T-cell (primary cell): ENCODE results near the gene SNRPD2. TPM values are rescaled to one million over a fixed set of nuclear protein-coding genes. Genes with fewer than 3 reads are reported as not detected.

Source experiments
- ATAC-seq, 4 experiments: fragments of 200-7000 bp in 3 of 4; fragments of 150-1000 bp in 1 of 4; cut with Tn5 transposase; replicated peaks in 1 of 4; 1 replicate in 3 of 4; 2 replicates in 1 of 4; pipeline ENCODE4 v1.10.0; 2021; ENCODE audit warnings: moderate library complexity in 3 of 4, mild to moderate bottlenecking in 2 of 4, moderate number of reproducible peaks in 1 of 4
- CTCF ChIA-PET, 2 donors: fragments of 300-600 bp; sonication (Branson Sonifier 250); formaldehyde crosslinking; loops; one replicate each; lab custom pipeline; 2022; ENCODE audit warnings: antibody characterized with exemption in 2 of 2; lab: Charles Lee
- POLR2A ChIA-PET, 2 donors: fragments of 300-600 bp; sonication (Branson Sonifier 250); formaldehyde crosslinking; loops; one replicate each; lab custom pipeline; 2022; ENCODE audit warnings: antibody characterized with exemption in 2 of 2; lab: Charles Lee
- DNase-seq, 35 experiments: peaks; one replicate each; pipeline versions ENCODE4 v3.0.0 to v3.0.0-alpha.2; 2013 to 2023
- H3K27ac ChIP-seq: one replicate; pipeline ENCODE4 v1.5.1; 2013; ENCODE audit warnings: low read length
- H3K27me3 ChIP-seq, 2 experiments: replicated peaks in 1 of 2; 1 replicate in 1 of 2; 2 replicates in 1 of 2; pipeline versions ENCODE4 v1.6.1 to v1.7.0; 2013; ENCODE audit warnings: low read length in 1 of 2, mixed read lengths in 1 of 2; ENCODE audit not compliant: control insufficient read depth in 2 of 2, insufficient read depth in 2 of 2; ENCODE audit errors: extremely low read depth in 1 of 2
- H3K36me3 ChIP-seq, 2 donors: 1 replicate in 1 of 2; 2 replicates in 1 of 2; pipeline versions ENCODE4 v1.6.1 to v1.7.0; 2013; ENCODE audit warnings: low read length in 1 of 2; ENCODE audit not compliant: control insufficient read depth in 2 of 2, insufficient read depth in 1 of 2; ENCODE audit errors: extremely low read depth in 1 of 2
- H3K4me1 ChIP-seq, 2 experiments: 1 replicate in 1 of 2; 2 replicates in 1 of 2; pipeline versions ENCODE4 v1.6.1 to v1.7.0; 2013; ENCODE audit warnings: low read length in 2 of 2, mixed read lengths in 1 of 2; ENCODE audit not compliant: insufficient read depth in 2 of 2, control insufficient read depth in 1 of 2; ENCODE audit errors: extremely low read depth in 1 of 2
- H3K4me3 ChIP-seq, 2 donors: 1 replicate in 1 of 2; 2 replicates in 1 of 2; pipeline versions ENCODE4 v1.5.1 to v1.7.0; 2013; ENCODE audit warnings: mild to moderate bottlenecking in 2 of 2, low read length in 1 of 2, moderate library complexity in 1 of 2; ENCODE audit not compliant: control insufficient read depth in 1 of 2; ENCODE audit errors: extremely low read depth in 1 of 2
- H3K9me3 ChIP-seq: 2 replicates; pipeline ENCODE4 v1.7.0; 2013
- H3K27ac Mint-ChIP-seq, 2 donors: one replicate each; pipeline ENCODE4 v1.8.0; 2020 to 2021; ENCODE audit warnings: mild to moderate bottlenecking in 2 of 2, mixed read lengths in 2 of 2
- H3K27me3 Mint-ChIP-seq, 2 donors: one replicate each; pipeline ENCODE4 v1.8.0; 2021 to 2022; ENCODE audit warnings: mixed read lengths in 2 of 2
- H3K36me3 Mint-ChIP-seq: one replicate; pipeline ENCODE4 v1.8.0; 2021; ENCODE audit warnings: mixed read lengths
- H3K4me1 Mint-ChIP-seq, 3 donors: one replicate each; pipeline ENCODE4 v1.8.0; 2020 to 2022; ENCODE audit warnings: mixed read lengths in 3 of 3, mild to moderate bottlenecking in 1 of 3
- H3K4me3 Mint-ChIP-seq, 3 donors: one replicate each; pipeline ENCODE4 v1.8.0; 2020 to 2022; ENCODE audit warnings: mild to moderate bottlenecking in 3 of 3, mixed read lengths in 3 of 3, moderate library complexity in 3 of 3
- H3K9me3 Mint-ChIP-seq, 3 donors: one replicate each; pipeline ENCODE4 v1.8.0; 2020 to 2022; ENCODE audit warnings: mixed read lengths in 3 of 3
- WGBS: methylation state at CpG from one replicate; pipeline ENCODE4 v1.1.5; 2013; ENCODE audit warnings: missing lambda C conversion rate; ENCODE audit not compliant: insufficient coverage; 5-methylcytosine and 5-hydroxymethylcytosine counted together
- total RNA-seq, 35 experiments: library from RNA in 6 of 35; stranded (reverse) in 6 of 35; fragments of 120-200 nt in 1 of 35; gene quantifications; one replicate each; pipeline versions ENCODE4 v1.2.1 to v1.2.4 and lab custom pipeline; 2013 to 2026

Gene SNRPD2
- total RNA-seq, 5 donors from 2014 or later (not counting 1 experiment from before 2014, with no cell fraction given): 375 to 450 (median 395) TPM

DNA sequence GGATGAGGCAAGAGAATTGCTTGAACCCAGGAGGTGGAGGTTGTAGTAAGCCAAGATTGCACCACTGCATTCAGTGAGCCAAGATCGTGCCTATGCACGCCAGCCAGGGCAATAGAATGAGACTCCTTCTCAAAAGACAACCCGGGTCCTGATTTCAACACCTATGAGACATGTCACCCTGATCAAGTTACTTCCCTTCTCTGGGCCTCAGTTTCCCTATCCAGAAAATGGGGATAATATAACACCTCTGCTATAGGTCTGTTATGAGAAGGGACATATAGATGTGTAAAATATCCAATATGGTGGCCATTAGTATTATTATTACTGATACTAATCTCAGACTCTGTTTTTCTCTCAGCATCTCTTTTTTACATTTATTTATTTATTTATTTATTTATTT, 36.7 kb downstream of the SNRPD2 start:
- Histone ChIP-seq H3K9me3 (no peaks in the 10 kb centered on the region), H3K27ac (no peak overlapping the region), H3K4me3 (no peak overlapping the region), H3K27me3 (peaks cover 0 to 19% of the 10 kb centered on the region in 2 experiments), H3K4me1 (no peaks in the 10 kb centered on the region), H3K36me3 (no peaks in the 10 kb centered on the region)
- H3K9me3 Mint-ChIP-seq: no peaks in the 10 kb centered on the region
- H3K4me3 Mint-ChIP-seq: no peak overlapping the region
- no peaks in the 10 kb centered on the region for H3K36me3 Mint-ChIP-seq
- peaks cover 0 to 2% of the 10 kb centered on the region in 2 donors for H3K27me3 Mint-ChIP-seq
- DNase-seq: no peak
- ATAC-seq: no peak
- WGBS: 100% methylated on average over 1 of the region's 3 CpGs
- H3K27ac Mint-ChIP-seq: no peak overlapping the region
- CTCF ChIA-PET: no interaction called here
- POLR2A ChIA-PET: interaction anchor here in 1 of 2 donors (0.7 kb wide), 1 partner anchor 9 kb away, joined by 4 read pairs; no protein-coding TSS in a partner anchor
- H3K4me1 Mint-ChIP-seq: no peaks in the 10 kb centered on the region

DNA sequence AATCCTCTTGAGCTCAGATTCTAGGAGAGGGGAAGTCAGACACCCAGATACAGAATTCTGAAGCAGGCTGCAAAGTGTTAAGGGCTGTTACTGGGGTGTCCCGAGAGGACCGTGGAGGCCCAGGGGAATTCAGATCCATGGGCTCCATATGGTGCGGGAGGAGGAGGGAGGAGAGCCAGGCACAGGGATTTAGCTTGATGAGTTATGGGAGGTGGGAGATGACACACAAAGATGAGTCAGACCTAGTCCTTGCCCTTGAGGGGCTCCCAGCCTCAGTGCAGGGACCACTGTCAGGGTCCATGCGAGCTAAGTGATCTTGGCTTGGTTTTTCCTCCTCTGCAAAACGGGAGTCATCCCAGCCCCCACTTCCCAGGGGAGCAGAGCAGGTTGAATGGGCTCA, 38.1 kb downstream of the SNRPD2 start:
- H3K27ac Mint-ChIP-seq: no peak overlapping the region
- whole genome bisulfite sequencing: 81% methylated on average over 5 of the region's 5 CpGs
- DNase-seq: no peak
- ChIA-PET CTCF (no interaction called here), POLR2A (no interaction called here)
- Histone ChIP-seq H3K27me3 (peaks cover 0 to 15% of the 10 kb centered on the region in 2 experiments), H3K4me3 (no peak overlapping the region), H3K9me3 (no peaks in the 10 kb centered on the region), H3K27ac (no peak overlapping the region), H3K36me3 (no peaks in the 10 kb centered on the region), H3K4me1 (no peaks in the 10 kb centered on the region)
- H3K9me3 Mint-ChIP-seq: no peaks in the 10 kb centered on the region
- no peak for ATAC-seq
- no peaks in the 10 kb centered on the region for H3K27me3 Mint-ChIP-seq
- H3K4me3 Mint-ChIP-seq: no peak overlapping the region
- no peaks in the 10 kb centered on the region for H3K4me1 Mint-ChIP-seq
- no peaks in the 10 kb centered on the region for H3K36me3 Mint-ChIP-seq

DNA sequence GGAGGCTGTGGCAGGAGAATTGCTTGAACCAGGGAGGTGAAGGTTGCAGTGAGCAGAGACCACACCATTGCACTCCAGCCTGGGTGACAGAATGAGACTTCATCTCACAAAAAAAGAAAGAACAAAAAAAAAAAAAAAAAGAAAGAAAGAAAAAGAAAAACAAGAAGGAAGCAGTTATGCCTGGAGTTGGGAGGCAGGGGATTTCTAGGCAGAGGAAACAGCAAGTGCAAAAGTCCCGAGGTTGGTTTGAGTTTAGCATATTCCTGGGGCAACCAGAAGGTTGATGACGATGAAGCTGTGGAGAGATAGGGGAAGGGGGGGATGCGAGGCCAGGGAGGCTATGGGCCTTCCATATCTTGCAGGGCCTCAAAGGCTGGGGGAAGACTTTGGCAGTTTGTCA, 41.0 kb downstream of the SNRPD2 start:
- DNase-seq (no peak), ATAC-seq (no peak)
- peaks cover 0 to 14% of the 10 kb centered on the region in 2 experiments for H3K27me3 ChIP-seq
- Mint-ChIP-seq H3K27ac (no peak overlapping the region), H3K4me1 (peaks cover 7 to 9% (median 8%) of the 10 kb centered on the region in 3 donors), H3K9me3 (no peaks in the 10 kb centered on the region), H3K36me3 (no peaks in the 10 kb centered on the region), H3K27me3 (peaks cover 0 to 4% of the 10 kb centered on the region in 2 donors), H3K4me3 (no peak overlapping the region)
- no peak overlapping the region for H3K27ac ChIP-seq
- WGBS: 57% methylated on average over 3 of the region's 3 CpGs
- no peaks in the 10 kb centered on the region for H3K36me3 ChIP-seq
- POLR2A ChIA-PET: interaction anchor here in 1 of 2 donors (0.7 kb wide), 2 partner anchors 1833 to 1864 kb away, joined by 3 to 7 read pairs; partner anchors contain the start of gene KPTN
- H3K4me3 ChIP-seq: no peak overlapping the region
- H3K9me3 ChIP-seq: no peaks in the 10 kb centered on the region
- CTCF ChIA-PET: interaction anchor here in 1 of 2 donors (0.6 kb wide), 1 partner anchor 21 kb away, joined by 4 read pairs; no protein-coding TSS in a partner anchor
- H3K4me1 ChIP-seq: peaks cover 0 to 9% of the 10 kb centered on the region in 2 experiments

DNA sequence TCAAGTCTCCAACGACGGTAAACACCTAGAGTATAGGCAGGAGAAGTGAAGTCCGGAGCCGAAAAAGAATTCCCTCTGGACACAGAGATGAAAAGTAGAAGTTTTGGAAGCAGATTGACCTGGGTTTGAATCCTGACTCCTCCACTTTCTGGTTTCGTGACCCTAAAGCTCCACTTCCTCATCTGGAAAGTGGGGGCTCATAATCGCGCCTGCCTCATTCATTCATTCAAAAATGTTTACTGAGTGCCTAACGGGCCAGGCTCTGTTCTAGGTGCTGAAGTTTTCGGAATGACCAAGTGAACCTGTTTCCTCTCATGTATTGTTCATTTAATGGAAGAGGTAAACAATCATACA, 45.4 kb downstream of the SNRPD2 start:
- Histone ChIP-seq H3K9me3 (no peaks in the 10 kb centered on the region), H3K36me3 (no peaks in the 10 kb centered on the region), H3K4me3 (peak overlapping the region; percentile 47 to 52), H3K4me1 (peaks cover 4 to 44% of the 10 kb centered on the region in 2 experiments), H3K27me3 (peaks cover 0 to 12% of the 10 kb centered on the region in 2 experiments), H3K27ac (no peak overlapping the region)
- Mint-ChIP-seq H3K36me3 (no peaks in the 10 kb centered on the region), H3K9me3 (no peaks in the 10 kb centered on the region), H3K4me1 (peaks cover 29 to 34% (median 34%) of the 10 kb centered on the region in 3 donors), H3K27me3 (peaks cover 0 to 4% of the 10 kb centered on the region in 2 donors), H3K27ac (peak overlapping the region in 1 of 2 donors; percentile 34), H3K4me3 (peak overlapping the region; percentile 73 to 78 (median 75))
- ChIA-PET POLR2A (interaction anchor here (0.6 to 1.6 kb wide), 4 partner anchors 8 to 189 kb away, joined by 3 to 6 read pairs (median 4); partner anchors contain the start of gene GIPR (in 1 of the 2)), CTCF (interaction anchor here in 1 of 2 donors (0.7 to 1.8 kb wide), 6 partner anchors 19 to 207 kb away, joined by 3 to 6 read pairs (median 3); partner anchors contain the start of gene QPCTL)
- DNase-seq (no peak), ATAC-seq (no peak)
- WGBS: no CpG with 5 or more reads among the region's 9 CpGs

DNA sequence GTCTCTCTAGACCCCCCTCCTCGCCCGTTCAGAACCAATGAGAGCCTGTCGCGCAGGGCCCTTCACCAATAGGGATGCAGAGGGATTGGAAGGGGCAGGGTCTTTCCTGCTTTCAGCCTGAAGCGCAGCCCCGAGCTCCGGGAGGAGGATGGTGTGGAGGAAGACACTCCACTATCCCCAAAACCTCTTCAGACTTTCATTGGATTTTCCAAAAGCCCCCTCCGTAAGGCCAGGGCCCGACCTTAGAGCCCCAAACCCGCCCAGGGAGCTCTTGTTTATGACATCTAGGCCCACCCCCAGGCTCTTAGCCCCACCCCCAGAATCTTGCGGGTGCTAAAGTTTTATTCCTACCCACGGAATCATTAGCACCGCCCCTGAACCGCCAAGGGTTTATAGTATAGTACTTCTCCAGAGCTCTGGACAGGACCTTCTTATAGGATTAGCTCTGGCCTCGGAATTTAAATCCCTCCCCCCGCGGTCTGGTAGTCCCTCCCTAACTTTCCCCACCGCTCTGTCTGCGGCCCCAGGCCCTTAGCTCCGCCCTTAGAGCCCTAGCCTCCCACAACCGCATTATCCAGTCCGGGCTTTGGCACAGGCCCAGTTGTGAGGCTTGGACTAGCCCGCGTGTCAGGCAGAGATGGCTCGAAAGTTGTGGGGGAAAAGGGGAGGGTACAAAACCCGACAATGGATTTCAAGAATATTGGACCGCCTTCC, 46.0 kb downstream of the SNRPD2 start:
- peak; percentile 57 to 67 (median 60) for ATAC-seq
- no peaks in the 10 kb centered on the region for H3K9me3 Mint-ChIP-seq
- ChIA-PET CTCF (interaction anchor here in 1 of 2 donors (0.6 to 1.8 kb wide), 9 partner anchors 18 to 206 kb away, joined by 3 to 6 read pairs (median 3); partner anchors contain the start of genes GIPR and QPCTL), POLR2A (interaction anchor here (0.6 to 1.6 kb wide), 4 partner anchors 9 to 189 kb away, joined by 3 to 6 read pairs (median 4); partner anchors contain the start of gene GIPR (in 1 of the 2))
- H3K4me3 Mint-ChIP-seq: peak overlapping the region; percentile 73 to 78 (median 75)
- peaks cover 0 to 4% of the 10 kb centered on the region in 2 donors for H3K27me3 Mint-ChIP-seq
- 0% methylated on average over 8 of the region's 27 CpGs for WGBS
- no peaks in the 10 kb centered on the region for H3K36me3 ChIP-seq
- H3K9me3 ChIP-seq: no peaks in the 10 kb centered on the region
- DNase-seq: peak; percentile 56 to 86 (median 74)
- peaks cover 7 to 49% of the 10 kb centered on the region in 2 experiments for H3K4me1 ChIP-seq
- no peak overlapping the region for H3K27ac ChIP-seq
- H3K27ac Mint-ChIP-seq: peak overlapping the region; percentile 34 to 36
- H3K27me3 ChIP-seq: peaks cover 0 to 8% of the 10 kb centered on the region in 2 experiments
- H3K4me1 Mint-ChIP-seq: peaks cover 34 to 40% (median 39%) of the 10 kb centered on the region in 3 donors
- peak overlapping the region; percentile 47 to 52 for H3K4me3 ChIP-seq
- no peaks in the 10 kb centered on the region for H3K36me3 Mint-ChIP-seq

DNA sequence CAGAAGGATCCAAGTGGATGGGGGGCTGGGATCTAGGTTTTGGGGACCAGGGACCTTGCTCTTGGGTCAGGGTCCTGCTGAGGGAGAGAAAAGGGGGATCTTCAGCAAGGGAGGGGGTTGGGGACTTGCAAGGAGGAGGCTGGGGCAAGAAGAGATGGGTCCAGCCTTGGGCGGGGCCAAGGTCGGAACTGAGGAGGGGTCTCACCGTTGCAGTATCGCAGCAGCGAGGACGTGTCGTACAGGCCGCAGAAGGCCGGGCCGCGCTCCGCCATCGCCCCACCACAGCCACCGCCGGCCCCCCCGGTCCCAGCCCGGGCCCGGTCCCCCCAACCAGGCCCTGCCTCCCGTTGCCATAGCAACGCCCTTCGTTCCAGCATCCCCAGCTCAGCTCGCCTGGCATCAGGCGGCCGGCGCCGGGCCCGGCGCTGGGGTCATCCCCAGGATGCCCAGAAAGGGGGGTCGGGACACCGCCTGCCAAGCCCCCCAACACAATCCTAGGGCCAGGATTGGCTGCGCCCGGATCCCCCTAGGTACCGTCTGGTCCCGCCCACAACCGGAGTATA, 46.6 kb downstream of the SNRPD2 start:
- H3K36me3 Mint-ChIP-seq: no peaks in the 10 kb centered on the region
- Histone ChIP-seq H3K36me3 (no peaks in the 10 kb centered on the region), H3K9me3 (no peaks in the 10 kb centered on the region), H3K4me1 (peaks cover 7 to 55% of the 10 kb centered on the region in 2 experiments), H3K27me3 (peaks cover 0 to 6% of the 10 kb centered on the region in 2 experiments), H3K27ac (no peak overlapping the region), H3K4me3 (peak overlapping the region; percentile 46 to 47)
- 20% methylated on average over 25 of the region's 35 CpGs for WGBS
- H3K4me3 Mint-ChIP-seq: peak overlapping the region; percentile 73 to 78 (median 75)
- CTCF ChIA-PET: interaction anchor here in 1 of 2 donors (0.6 to 1.8 kb wide), 8 partner anchors 18 to 206 kb away, joined by 3 to 6 read pairs (median 3); partner anchors contain the start of genes GIPR and QPCTL
- peaks cover 36 to 45% (median 42%) of the 10 kb centered on the region in 3 donors for H3K4me1 Mint-ChIP-seq
- H3K27ac Mint-ChIP-seq: peak overlapping the region in 1 of 2 donors; percentile 36
- POLR2A ChIA-PET: interaction anchor here in 1 of 2 donors (1.0 to 1.6 kb wide), 2 partner anchors 23 to 178 kb away, joined by 3 read pairs; partner anchors contain the start of gene GIPR
- peaks cover 0 to 4% of the 10 kb centered on the region in 2 donors for H3K27me3 Mint-ChIP-seq
- DNase-seq (peak in 1 of 35 experiments; percentile 30), ATAC-seq (peak in 1 of 4 experiments; percentile 0)
- no peaks in the 10 kb centered on the region for H3K9me3 Mint-ChIP-seq
